SU-DHL-6 (cell line): Measurements from ENCODE around the gene GCN1.
"Not testable (repeated sequence)": the region's sequence is repeated elsewhere in the genome, so short reads cannot be mapped to it uniquely, and the experiment has no call there.

Experiments
- EZH2phosphoT487 ChIP-seq: fragments of 200-600 bp; sonication (generic), shearing (Covaris generic); conservative IDR thresholded peaks from 2 replicates; pipeline ENCODE4 v1.6.1; 2018; ENCODE audit warnings: mild to moderate bottlenecking, antibody characterized with exemption, low read length, moderate library complexity, mixed read lengths
- TF ChIP-seq, protein P1 (sequence below): fragments of 200-600 bp; sonication (generic); IDR thresholded peaks from one replicate; pipeline ENCODE4 v1.5.1; 2017; ENCODE audit warnings: antibody characterized with exemption, mild to moderate bottlenecking, low read length, moderate library complexity; ENCODE audit not compliant: insufficient read depth, poor library complexity, severe bottlenecking

DNA sequence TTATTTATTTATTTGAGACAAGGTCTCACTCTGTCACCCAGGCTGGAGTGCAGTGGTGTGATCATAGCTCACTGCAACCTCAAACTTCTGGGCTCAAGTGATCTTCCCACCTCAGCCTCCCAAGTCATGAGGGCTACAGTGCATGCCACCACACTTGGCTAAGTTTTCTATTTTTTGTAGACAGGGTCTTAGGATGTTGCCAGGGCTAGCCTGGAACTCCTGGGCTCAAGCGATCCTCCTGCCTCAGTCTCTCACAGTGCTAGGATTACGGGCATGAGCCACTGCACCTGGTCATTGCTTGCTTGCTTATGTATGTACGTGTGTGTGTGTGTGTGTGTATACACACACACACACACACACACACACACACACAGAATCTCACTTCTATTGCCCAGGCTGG is 42.3 kb upstream of the GCN1 start:
- TF ChIP-seq, protein P1, sequence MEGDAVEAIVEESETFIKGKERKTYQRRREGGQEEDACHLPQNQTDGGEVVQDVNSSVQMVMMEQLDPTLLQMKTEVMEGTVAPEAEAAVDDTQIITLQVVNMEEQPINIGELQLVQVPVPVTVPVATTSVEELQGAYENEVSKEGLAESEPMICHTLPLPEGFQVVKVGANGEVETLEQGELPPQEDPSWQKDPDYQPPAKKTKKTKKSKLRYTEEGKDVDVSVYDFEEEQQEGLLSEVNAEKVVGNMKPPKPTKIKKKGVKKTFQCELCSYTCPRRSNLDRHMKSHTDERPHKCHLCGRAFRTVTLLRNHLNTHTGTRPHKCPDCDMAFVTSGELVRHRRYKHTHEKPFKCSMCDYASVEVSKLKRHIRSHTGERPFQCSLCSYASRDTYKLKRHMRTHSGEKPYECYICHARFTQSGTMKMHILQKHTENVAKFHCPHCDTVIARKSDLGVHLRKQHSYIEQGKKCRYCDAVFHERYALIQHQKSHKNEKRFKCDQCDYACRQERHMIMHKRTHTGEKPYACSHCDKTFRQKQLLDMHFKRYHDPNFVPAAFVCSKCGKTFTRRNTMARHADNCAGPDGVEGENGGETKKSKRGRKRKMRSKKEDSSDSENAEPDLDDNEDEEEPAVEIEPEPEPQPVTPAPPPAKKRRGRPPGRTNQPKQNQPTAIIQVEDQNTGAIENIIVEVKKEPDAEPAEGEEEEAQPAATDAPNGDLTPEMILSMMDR = not testable (repeated sequence)
- TF ChIP-seq EZH2phosphoT487 = not testable (repeated sequence)
